Measurements from ENCODE around the gene ASB2.

- TF ChIP-seq CTCF (conservative IDR thresholded peaks at IDR 0.05 in 1 of 2, IDR thresholded peaks at IDR 0.05 in 1 of 2; ENCODE audit: low read depth in 1 of 2, low read length in 2 of 2), result no peak
- no peak for TF ChIP-seq EZH2 (IDR thresholded peaks at IDR 0.05; ENCODE audit: low read length, missing control alignments)
These were observed 19.6 kb downstream of the ASB2 start for GRCh38 chr14:93956514-93957332.
